Fibroblast of upper back skin (primary cell): ENCODE results near the gene ASPDH.

Source experiments
- DNase-seq: peaks from one replicate; pipeline ENCODE4 v3.0.0-alpha.2; 2013

Gene ASPDH

DNA sequence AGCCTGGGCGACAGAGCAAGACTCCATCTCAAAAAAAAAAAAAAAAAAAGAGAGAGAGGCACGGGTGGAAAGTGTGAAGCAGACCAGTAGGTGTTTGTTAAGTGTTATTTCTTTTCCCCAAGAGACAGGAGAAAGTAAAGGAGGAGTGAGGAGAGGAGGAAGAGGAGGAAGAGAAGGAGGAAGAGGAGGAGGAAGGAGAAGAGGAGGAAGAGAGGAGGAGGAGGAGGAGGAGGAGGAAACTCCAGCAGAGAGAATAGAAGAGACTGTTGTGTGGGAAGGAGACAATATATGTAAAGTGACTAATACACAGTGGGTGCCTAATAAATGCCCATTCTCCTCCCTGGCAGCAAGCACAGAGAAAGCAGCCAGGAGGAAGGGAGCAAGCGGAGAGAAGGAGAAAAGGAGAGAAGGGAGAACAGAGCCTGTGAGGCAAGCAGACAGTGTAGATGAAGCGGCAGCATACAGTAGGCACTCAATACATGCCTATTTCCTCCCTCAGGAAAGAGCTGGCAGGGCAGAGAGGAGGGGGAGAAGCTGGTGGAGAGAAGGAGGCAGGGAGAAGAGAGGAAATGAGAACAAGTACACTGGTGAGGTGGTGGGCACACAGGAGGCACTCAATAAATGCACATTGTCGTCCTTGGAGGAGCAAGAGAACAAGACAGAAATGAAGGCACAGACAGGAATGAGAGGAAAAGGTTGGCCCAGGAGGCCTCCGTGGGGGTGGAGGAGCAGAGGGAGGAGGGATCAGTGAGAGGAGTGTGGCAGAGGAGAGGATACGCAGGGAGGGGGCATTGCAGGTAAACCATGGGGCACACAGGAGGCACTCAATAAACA, 19.3 kb downstream of the ASPDH start:
- DNase-seq = no peak

GRCh38 chr19:50493171-50493570, 20.5 kb downstream of the ASPDH start:
- no peak for DNase-seq

- DNase-seq = no peak
Measured at GRCh38 chr19:50492303-50493052, 21.2 kb downstream of the ASPDH start.

DNA sequence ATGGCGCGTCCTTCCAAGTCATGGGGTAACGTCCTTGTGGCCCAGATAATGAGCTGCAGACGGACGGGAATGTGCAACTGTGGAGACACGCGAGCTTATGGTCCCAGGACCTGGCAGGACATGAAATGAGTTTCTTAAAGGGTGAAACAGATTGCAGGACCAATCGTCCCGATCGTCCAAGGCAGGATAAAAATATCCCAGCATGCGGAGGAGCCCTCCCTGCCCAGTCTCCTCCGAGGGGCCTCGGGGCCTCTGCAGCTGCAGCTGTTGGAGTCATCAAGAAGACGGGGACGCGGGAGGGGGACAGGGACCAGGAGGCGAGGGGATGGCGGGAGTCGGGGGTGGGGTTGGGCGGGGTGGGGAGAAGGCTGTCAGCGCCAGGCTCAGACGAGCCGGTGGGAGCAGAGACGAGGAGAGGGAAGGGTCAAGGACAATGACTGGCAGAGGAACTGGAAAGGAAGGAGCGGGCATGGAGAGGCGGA, 22.7 kb downstream of the ASPDH start:
- no peak for DNase-seq

DNA sequence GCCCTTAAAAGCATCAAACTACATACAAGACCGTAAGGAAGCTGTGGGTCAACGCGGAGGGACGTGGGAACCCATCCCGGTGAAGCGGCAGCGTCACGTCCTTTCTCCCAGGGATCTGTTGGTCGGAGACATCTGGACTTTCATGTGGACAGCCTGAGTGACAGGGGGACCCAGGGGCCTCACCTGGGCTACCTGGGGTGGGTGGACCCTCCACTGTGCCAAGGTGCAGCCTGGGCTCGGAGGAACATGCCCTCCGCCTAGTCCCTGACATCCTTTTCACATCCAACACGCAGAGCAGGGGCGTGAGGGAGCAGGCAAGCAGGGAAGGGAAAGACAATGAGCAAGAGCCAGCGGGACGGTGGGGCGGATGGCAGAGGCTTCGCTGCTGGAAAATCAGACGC, 23.3 kb downstream of the ASPDH start:
- no peak for DNase-seq

GRCh38 chr19:50489461-50490011, 24.2 kb downstream of the ASPDH start:
- DNase-seq = no peak

DNA sequence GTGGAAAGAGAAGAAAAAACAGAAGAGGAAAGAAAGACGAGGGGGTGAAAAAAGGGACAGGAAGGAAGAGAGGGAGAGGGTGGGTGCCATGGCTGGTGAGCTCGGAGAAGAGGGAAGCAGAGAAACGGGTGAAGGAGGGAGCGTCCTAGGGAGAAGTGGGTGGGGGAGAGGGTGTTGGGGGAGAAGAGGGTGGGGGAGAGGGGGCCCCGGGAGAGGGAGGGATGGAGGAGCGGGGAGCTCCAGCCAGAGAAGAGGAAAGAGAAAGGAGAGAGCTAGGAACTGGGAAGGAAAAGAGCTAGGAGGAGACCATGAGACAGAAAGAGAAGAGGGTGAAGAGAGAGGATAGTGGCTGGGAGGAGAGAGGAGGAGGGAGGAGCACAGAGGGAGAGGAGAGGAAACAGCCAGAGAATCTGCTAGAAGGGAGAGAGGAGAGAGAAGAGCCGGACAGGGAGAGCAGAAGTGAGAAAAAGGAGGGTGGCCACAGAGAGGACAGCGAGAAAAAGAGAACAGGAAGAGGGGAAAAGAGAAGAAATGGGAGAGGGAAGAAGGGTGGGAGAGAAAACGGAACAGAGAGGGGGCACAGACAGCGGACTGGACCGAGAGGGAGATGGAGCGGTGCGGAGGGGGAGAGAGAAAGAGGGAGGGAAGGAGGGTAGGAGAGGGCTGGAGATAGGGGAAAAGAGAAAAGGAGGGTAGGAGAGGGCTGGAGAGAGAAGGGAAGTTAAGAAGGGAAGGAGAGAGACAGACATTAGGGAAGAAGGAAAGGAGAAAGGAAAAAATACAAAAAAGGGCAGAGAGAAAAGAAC, 25.1 kb downstream of the ASPDH start:
- DNase-seq = no peak

GRCh38 chr19:50486823-50487515, 26.7 kb downstream of the ASPDH start:
- peak; percentile 10 for DNase-seq

DNA sequence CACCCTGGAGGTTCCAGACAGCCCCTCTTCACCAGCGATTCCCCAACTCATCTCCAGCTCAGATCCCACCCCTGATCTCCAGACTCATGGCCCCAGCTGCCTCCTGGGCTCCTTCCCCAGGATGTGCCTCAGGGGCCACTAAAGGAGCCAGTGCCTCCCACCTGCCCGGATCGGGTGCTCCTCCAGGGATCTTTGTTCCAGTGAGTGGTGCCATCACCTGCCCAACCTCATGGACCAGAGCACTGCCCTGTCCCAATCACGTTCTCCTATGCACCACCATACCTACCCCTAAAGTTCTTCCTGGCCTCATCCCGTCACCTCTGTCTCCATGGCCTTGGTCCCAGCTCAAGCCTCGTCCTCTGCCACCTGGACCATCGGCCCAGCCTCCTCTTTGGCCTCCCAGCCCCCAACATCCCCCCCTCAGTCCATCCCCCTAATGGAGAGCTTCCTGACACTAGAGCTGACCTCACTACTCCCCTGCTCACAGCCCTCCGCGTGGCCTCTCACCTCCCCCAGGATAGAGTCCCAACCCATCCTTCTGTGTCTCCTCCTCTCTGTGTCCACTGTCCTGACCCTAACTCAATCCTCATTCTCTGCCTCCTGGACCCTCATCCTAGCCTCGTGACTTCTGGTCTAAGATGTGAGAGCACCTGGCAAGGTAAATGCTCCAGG, 28.3 kb downstream of the ASPDH start:
- no peak for DNase-seq

DNA sequence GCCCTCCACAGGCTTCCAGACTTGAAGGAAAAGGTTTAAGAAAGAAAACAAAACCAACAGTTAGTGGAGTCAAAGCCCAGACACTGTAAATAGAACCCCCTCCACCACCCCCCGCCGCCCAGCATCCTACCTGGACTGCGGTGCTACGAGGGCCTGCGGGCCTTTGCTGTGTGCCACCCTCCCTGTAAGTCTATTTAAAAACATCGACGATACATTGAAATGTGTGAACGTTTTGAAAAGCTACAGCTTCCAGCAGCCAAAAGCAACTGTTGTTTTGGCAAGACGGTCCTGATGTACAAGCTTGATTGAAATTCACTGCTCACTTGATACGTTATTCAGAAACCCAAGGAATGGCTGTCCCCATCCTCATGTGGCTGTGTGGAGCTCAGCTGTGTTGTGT, 30.8 kb downstream of the ASPDH start:
- DNase-seq = no peak

DNA sequence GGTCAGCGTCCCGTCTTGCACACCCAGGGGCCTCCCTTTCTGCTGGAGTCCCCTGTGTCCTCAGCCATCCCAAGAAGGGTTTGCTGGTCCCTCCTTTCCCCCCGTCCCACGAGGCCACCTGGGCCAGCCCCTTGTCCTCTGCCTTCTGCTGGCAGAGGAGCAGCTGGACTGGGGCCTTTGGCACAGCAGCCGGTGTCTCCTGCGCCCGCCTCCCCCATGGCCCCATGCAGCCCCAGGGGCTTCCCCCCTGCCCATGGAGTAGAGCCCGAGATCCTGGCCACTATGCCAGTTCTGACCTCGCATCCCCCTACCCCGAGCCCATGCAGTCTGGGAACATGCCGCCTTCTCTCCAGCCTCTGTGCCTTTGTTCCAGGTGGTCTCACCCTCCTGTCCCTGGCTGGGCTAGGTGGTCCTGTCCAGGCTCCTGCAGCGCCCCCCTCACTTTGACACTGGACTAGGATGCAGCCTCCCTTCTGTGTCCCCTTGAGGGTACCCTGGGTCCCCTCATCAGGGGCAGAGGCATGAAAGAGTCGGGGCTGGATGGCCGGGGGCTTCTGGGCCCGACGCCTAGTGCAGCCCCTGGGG, 31.4 kb downstream of the ASPDH start:
- no peak for DNase-seq

DNA sequence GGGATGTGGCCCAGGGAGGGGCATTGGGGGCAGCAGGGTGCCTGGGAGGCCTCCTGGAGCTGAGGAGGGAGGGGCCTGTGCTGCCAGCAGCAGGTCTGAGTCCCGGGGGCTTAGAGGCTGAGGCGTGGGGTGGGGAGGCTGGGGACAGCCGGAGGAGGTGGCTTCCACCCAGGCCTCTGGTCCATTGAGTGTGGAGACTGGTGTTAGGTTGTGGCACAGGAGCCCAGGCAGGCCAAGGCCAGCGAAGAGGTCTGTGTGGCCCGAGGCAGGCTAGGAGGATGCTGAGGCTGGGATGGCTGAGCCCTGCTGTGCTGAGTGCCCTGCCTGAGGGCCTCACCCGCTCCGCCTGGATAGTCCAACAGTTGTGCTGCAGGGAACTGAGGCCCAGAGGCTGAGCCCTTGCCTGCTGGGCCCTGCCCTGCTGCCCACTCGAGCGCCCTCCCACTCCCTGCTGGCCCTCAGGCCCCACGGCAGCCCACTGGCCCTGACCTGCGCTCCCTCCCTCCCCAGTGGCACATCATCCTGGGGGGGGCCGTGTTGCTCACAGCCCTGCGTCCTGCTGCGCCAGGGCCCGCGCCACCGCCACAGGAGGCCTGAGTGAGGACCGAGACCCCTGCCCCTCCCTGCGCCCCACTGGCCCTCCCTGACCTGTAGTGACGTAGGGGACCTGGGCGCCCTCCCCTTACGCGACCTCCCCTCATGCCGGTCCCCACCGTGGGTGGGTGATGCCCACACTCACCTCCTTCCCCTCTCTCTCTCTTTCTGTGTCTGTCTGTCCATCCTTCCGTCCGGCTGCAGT, 32.2 kb downstream of the ASPDH start:
- DNase-seq = no peak

- DNase-seq = no peak
Measured at GRCh38 chr19:50480281-50481111, 33.2 kb downstream of the ASPDH start.

DNA sequence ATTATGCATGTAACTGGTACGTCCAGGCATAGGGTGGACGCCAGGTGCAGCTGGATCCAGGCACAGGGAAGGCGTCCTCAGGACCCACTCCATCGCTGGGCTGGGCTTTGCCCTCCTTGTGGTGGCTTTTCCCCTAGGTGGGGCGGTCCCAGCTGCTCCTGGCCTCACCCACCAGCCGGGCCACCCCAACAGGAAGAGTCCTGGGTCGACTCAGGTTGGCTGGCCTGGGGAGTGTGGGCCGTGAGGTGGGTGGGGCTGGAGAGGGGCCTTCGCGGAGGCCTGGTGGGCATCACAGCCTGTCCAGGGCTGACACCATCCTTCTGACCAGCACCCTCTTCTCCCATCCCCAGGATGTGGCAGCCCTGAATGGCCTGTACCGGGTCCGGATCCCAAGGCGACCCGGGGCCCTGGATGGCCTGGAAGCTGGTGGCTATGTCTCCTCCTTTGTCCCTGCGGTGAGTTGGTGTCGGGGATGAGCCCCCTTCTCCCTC, 33.9 kb downstream of the ASPDH start:
- DNase-seq = no peak

DNA sequence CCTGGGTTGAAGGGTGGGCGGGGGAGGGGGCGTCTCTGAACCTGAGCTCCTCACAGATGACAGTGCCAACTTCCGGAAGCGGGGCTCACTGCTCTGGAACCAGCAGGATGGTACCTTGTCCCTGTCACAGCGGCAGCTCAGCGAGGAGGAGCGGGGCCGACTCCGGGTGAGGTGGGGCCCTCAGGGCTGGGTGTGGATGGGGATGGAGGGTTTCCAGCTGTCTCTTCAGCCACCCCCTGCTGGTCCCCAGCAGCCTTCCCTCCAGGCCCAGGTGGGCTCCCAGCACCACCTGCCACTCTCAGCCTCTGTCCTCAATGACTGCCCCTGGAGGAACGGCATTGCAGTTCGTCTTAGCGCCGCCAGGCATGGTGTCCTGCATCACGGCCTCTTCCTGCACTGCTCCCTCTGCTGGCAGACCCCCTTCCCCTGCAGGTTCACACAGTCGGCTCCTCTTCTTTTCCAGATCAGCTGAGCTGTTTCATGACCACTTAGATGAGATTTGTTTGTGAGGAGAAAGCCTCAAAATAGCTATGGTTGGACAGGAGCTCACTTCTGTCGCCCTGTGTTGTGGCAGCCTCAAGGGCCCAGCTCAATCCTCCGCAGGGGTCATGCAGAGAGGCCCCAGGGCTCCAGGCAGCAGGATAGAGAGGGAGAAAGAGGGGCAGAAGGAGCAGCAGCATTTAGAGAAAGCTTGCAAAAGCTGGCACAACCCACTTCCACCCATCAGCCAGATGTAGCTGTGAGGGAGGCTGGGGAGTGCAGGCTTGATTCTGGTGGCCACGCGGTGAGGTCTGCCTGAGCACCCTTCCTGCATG, 34.6 kb downstream of the ASPDH start:
- peak; percentile 15 for DNase-seq

- no peak for DNase-seq
Measured at GRCh38 chr19:50477751-50478515, 35.8 kb downstream of the ASPDH start.

GRCh38 chr19:50476907-50477238, 36.8 kb downstream of the ASPDH start:
- no peak for DNase-seq
